ENCODE measurements around the gene TAMALIN. TPM values are rescaled to one million over a fixed set of nuclear protein-coding genes. Genes with fewer than 3 reads are reported as not detected.

Gene TAMALIN
- total and polyA plus RNA-seq, 8 donors = 2.7 to 61.3 (median 16.3) TPM; not detected in 1

DNA sequence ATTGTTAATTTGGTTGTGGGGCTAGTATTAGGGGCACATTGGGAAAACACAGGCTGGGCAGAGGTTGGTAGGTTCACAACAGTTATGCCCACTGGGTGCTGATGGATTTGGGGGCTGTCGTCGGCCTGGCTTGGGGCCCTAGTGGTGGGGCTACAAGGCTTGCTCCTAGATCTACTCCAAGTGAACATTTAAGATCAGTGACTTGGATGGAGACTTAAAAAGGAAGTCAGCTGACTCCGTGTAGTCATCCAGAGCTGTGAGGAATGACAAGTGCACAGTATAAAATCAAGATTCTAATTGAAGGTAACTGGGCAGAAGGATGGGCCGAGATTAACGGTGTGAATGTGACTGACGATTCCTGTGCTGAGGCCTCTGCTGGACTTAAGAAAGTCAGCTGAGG is 31.7 kb downstream of the TAMALIN start:
- no peaks in the 10 kb centered on the region for H3K27me3 ChIP-seq
- 60 to 82% (median 77%) methylated on average over 6 of the region's 6 CpGs for WGBS, 5 donors
- no peaks in the 10 kb centered on the region for H3K9me3 ChIP-seq
- TF ChIP-seq, protein P1, sequence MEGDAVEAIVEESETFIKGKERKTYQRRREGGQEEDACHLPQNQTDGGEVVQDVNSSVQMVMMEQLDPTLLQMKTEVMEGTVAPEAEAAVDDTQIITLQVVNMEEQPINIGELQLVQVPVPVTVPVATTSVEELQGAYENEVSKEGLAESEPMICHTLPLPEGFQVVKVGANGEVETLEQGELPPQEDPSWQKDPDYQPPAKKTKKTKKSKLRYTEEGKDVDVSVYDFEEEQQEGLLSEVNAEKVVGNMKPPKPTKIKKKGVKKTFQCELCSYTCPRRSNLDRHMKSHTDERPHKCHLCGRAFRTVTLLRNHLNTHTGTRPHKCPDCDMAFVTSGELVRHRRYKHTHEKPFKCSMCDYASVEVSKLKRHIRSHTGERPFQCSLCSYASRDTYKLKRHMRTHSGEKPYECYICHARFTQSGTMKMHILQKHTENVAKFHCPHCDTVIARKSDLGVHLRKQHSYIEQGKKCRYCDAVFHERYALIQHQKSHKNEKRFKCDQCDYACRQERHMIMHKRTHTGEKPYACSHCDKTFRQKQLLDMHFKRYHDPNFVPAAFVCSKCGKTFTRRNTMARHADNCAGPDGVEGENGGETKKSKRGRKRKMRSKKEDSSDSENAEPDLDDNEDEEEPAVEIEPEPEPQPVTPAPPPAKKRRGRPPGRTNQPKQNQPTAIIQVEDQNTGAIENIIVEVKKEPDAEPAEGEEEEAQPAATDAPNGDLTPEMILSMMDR (IDR thresholded peaks at IDR 0.05) = no peak
- TF ChIP-seq EP300 (IDR thresholded peaks at IDR 0.05) = no peak
- peak in 1 of 3 donors; percentile 29 for TF ChIP-seq POLR2AphosphoS5 (IDR thresholded peaks at IDR 0.05)
- H3K4me3 ChIP-seq = peak overlapping the region in 2 of 4 donors; percentile 56 to 71
- H3K27ac ChIP-seq = peak overlapping the region; percentile 21 to 94 (median 87)
- DNase-seq = no peak
- H3K4me1 ChIP-seq = peaks cover 22 to 66% (median 42%) of the 10 kb centered on the region in 4 donors
- H3K36me3 ChIP-seq = no peaks in the 10 kb centered on the region
- intact Hi-C loops (cut with DNase I; ENCODE audit: low total_unique reads) = no loop called here

- H3K4me3 ChIP-seq = no peak overlapping the region
- TF ChIP-seq POLR2AphosphoS5 (IDR thresholded peaks at IDR 0.05) = no peak
- TF ChIP-seq EP300 (IDR thresholded peaks at IDR 0.05) = no peak
- TF ChIP-seq POLR2A (IDR thresholded peaks at IDR 0.05) = no peak
- TF ChIP-seq, protein P1 (IDR thresholded peaks at IDR 0.05) = no peak
- 61 to 76% (median 66%) methylated on average over 3 of the region's 3 CpGs for WGBS, 5 donors
- H3K27me3 ChIP-seq = no peaks in the 10 kb centered on the region
- intact Hi-C loops (cut with DNase I; ENCODE audit: low total_unique reads) = no loop called here
- peak overlapping the region in 2 of 5 donors; percentile 35 to 92 for H3K27ac ChIP-seq
- H3K9me3 ChIP-seq = no peaks in the 10 kb centered on the region
- no peaks in the 10 kb centered on the region for H3K36me3 ChIP-seq
- peaks cover 42 to 79% (median 65%) of the 10 kb centered on the region in 4 donors for H3K4me1 ChIP-seq
- no peak for DNase-seq
Measured at GRCh38 chr12:52041035-52041434, 34.3 kb downstream of the TAMALIN start.

DNA sequence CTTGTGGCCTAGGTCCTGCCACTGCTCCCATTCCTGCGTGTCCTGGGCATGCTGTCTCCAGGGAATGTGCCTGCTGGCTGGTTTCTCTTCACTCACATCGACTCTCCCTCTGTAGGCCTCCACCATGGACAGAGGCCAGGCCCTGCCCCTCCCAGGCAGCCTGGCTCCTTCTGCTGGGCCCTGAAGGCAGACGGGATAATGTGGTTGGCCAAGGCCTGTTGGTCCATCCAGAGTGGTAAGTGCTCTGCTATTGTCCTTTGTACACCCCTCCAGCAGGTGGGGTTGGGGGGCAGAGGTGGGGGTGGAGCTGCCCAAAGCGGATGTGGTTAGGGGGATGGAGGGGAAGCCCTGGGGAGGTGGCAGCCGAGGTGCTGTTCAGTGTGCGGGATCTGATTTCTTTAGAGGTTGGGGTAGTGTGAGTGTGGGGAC is 35.0 kb downstream of the TAMALIN start:
- Histone ChIP-seq H3K9me3 (no peaks in the 10 kb centered on the region), H3K27me3 (no peaks in the 10 kb centered on the region), H3K4me1 (peaks cover 38 to 79% (median 65%) of the 10 kb centered on the region in 4 donors), H3K4me3 (no peak overlapping the region), H3K36me3 (no peaks in the 10 kb centered on the region), H3K27ac (peak overlapping the region in 4 of 5 donors; percentile 26 to 92 (median 62))
- peak; percentile 58 to 85 for DNase-seq
- TF ChIP-seq POLR2A (IDR thresholded peaks at IDR 0.05) = no peak
- 49 to 55% (median 50%) methylated on average over 6 of the region's 6 CpGs for WGBS, 5 donors
- intact Hi-C loops (cut with DNase I; ENCODE audit: low total_unique reads) = no loop called here

DNA sequence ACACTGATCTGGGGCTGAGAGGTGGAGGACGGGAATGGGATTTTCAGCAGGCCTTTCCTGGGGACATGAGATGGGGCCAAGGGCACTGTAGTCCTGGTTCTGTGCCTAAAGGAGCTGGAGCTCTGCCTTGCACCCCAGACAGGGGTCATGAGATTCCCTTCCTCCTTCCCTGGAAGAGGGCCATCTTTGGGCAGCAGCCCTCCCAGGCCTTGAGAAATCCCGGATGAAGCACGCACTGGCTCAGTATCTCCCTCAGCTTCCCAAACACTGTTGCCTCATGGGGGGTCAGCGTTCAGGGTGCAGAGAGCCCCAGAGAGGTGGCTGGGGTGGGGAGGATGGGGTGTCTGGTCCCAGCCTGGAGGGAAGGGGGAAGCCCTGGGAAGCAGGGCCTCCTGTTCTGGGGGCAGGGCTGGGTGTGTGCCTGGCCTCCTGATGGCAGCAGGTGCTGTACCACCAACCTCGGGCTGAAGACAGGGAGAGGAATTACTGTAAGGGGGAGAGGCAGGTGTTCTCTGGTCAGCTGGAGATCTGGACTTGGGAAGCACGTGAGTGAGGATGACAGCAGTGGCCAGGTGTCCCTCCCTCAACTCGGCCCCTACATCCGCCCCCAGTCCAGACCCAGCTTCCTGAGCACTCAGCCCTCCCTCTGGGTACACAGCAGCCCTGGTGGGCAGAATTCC is 36.1 kb downstream of the TAMALIN start:
- Histone ChIP-seq H3K4me3 (no peak overlapping the region), H3K9me3 (no peaks in the 10 kb centered on the region), H3K36me3 (no peaks in the 10 kb centered on the region), H3K27ac (peak overlapping the region; percentile 75 to 92 (median 80)), H3K27me3 (no peaks in the 10 kb centered on the region), H3K4me1 (peaks cover 30 to 78% (median 58%) of the 10 kb centered on the region in 4 donors)
- 70 to 83% (median 78%) methylated on average over 5 to 8 of the region's 8 CpGs for WGBS, 5 donors
- no peak for TF ChIP-seq POLR2AphosphoS5 (IDR thresholded peaks at IDR 0.05)
- no peak for TF ChIP-seq EP300 (IDR thresholded peaks at IDR 0.05)
- TF ChIP-seq POLR2A (IDR thresholded peaks at IDR 0.05) = no peak
- TF ChIP-seq, protein P1 (IDR thresholded peaks at IDR 0.05) = no peak
- no peak for DNase-seq
- intact Hi-C loops (cut with DNase I; ENCODE audit: low total_unique reads) = no loop called here

All from stomach (tissue), 9 donors.